ENCODE results near the gene LIPC. TPM values are rescaled to one million over a fixed set of nuclear protein-coding genes. Genes with fewer than 3 reads are reported as not detected.

The LIPC gene
- total and polyA plus RNA-seq, 9 of the 15 experiments (the other 6 are each of a cell fraction or from before 2014, with no cell fraction given), result 0.07 to 0.41 (median 0.11) TPM; not detected in 2

DNA sequence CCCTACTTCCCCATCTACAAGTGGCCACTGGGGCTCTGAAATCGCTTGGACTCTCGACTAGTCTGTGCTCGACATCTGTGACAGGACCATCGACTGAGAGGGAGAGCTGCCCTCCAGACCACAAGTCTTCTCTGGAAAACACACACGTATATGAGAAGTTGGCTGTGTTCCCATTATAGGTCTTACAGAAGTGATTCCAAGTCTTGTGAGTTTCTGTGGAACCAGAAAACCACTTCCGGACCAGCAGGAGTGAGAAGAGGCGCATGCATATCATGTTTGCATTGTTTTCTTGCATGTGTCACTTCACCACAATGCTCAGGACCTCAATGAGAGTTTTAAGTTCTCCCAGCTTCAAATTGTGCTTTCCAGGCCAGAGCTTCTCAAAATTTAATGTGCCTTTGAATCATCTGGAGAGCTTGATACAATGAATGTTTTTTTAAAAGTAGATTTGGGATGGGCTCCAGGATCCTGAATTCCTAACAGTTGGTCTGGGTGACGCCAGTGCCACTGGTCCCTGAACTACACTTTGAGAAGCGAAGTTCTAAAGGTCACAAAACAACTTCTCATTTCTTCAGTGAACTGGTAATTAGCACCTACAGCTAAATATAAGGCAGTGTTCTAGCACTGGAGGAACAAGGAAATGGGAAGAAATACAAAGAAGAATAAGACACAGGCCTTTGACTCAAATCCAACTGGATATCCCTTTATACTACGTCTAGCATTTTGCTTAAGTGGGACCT lies 15.7 kb downstream of the LIPC start:
- ChIA-PET CTCF (ENCODE audit: low intra/inter-chr PET ratio) (no interaction called here), POLR2A (interaction anchor here (0.7 to 1.1 kb wide), 2 partner anchors 10 to 12 kb away, joined by 3 to 5 read pairs; no protein-coding TSS in a partner anchor)
- Histone ChIP-seq H3K9me1 (ENCODE audit: control insufficient read depth, insufficient read depth, low read length) (no peaks in the 10 kb centered on the region), H3K4me2 (ENCODE audit: insufficient read depth, low read length) (no peak overlapping the region), H4K20me1 (replicated peaks; ENCODE audit: control insufficient read depth, insufficient read depth, low read length) (no peaks in the 10 kb centered on the region), H3K27ac (ENCODE audit: extremely low read depth, low read depth, low read length) (no peak overlapping the region), H3K4me1 (replicated peaks in 1 of 2; ENCODE audit: control insufficient read depth in 2 of 2, insufficient read depth in 2 of 2, low read length in 2 of 2) (peaks cover 4 to 5% of the 10 kb centered on the region in 2 experiments; a peak in 4 of 5 replicates), H3K27me3 (ENCODE audit: control insufficient read depth in 2 of 2, insufficient read depth in 2 of 2, low read length in 2 of 2) (no peaks in the 10 kb centered on the region), H3K79me2 (ENCODE audit: control insufficient read depth, insufficient read depth, low read length) (no peaks in the 10 kb centered on the region), H3K9me3 (replicated peaks; ENCODE audit: control insufficient read depth, insufficient read depth, low read depth, low read length) (no peaks in the 10 kb centered on the region), H3K9ac (ENCODE audit: insufficient read depth in 1 of 2, low read depth in 2 of 2, low read length in 2 of 2) (no peak overlapping the region), H2AFZ (ENCODE audit: low read depth, low read length) (peak overlapping the region; percentile 74), H3K36me3 (ENCODE audit: control insufficient read depth, insufficient read depth, low read length) (no peaks in the 10 kb centered on the region), H3K4me3 (no peak overlapping the region)
- no TSS peak for BruUV-seq (replicated peaks)
- in situ Hi-C loops (cut with MboI), result no loop called here
- no peak for ATAC-seq
- intact Hi-C loops (cut with micrococcal nuclease), result no loop called here
- WGBS (ENCODE audit: insufficient coverage, low coverage, missing lambda C conversion rate), result 52% methylated on average over 9 of the region's 10 CpGs
- FAIRE-seq, result peak; percentile 49
- DNase-seq (ENCODE audit: extremely low read depth in 1 of 4, low spot score in 3 of 4), result no peak
- TF ChIP-seq, protein P1, sequence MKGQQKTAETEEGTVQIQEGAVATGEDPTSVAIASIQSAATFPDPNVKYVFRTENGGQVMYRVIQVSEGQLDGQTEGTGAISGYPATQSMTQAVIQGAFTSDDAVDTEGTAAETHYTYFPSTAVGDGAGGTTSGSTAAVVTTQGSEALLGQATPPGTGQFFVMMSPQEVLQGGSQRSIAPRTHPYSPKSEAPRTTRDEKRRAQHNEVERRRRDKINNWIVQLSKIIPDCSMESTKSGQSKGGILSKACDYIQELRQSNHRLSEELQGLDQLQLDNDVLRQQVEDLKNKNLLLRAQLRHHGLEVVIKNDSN (CRISPR knock-in tag; IDR thresholded peaks at IDR 0.05), result no peak
- TF ChIP-seq RNF2 (IDR thresholded peaks at IDR 0.05), result no peak
- TF ChIP-seq, protein P2, sequence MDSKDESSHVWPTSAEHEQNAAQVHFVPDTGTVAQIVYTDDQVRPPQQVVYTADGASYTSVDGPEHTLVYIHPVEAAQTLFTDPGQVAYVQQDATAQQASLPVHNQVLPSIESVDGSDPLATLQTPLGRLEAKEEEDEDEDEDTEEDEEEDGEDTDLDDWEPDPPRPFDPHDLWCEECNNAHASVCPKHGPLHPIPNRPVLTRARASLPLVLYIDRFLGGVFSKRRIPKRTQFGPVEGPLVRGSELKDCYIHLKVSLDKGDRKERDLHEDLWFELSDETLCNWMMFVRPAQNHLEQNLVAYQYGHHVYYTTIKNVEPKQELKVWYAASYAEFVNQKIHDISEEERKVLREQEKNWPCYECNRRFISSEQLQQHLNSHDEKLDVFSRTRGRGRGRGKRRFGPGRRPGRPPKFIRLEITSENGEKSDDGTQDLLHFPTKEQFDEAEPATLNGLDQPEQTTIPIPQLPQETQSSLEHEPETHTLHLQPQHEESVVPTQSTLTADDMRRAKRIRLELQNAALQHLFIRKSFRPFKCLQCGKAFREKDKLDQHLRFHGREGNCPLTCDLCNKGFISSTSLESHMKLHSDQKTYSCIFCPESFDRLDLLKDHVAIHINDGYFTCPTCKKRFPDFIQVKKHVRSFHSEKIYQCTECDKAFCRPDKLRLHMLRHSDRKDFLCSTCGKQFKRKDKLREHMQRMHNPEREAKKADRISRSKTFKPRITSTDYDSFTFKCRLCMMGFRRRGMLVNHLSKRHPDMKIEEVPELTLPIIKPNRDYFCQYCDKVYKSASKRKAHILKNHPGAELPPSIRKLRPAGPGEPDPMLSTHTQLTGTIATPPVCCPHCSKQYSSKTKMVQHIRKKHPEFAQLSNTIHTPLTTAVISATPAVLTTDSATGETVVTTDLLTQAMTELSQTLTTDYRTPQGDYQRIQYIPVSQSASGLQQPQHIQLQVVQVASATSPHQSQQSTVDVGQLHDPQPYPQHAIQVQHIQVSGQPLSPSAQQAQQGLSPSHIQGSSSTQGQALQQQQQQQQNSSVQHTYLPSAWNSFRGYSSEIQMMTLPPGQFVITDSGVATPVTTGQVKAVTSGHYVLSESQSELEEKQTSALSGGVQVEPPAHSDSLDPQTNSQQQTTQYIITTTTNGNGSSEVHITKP (IDR thresholded peaks at IDR 0.05; ENCODE audit: partially characterized antibody), result no peak
- no peak for TF ChIP-seq ZZZ3 (IDR thresholded peaks at IDR 0.05)
- TF ChIP-seq ZNF668 (CRISPR knock-in tag; IDR thresholded peaks at IDR 0.05), result no peak
- no peak for TF ChIP-seq MTA3 (IDR thresholded peaks at IDR 0.05; ENCODE audit: borderline replicate concordance)
- no peak for TF ChIP-seq GATA2 (CRISPR knock-in tag; IDR thresholded peaks at IDR 0.05)
- TF ChIP-seq ZNF589 (CRISPR knock-in tag; IDR thresholded peaks at IDR 0.05; ENCODE audit: low read depth), result no peak
- TF ChIP-seq, protein P3, sequence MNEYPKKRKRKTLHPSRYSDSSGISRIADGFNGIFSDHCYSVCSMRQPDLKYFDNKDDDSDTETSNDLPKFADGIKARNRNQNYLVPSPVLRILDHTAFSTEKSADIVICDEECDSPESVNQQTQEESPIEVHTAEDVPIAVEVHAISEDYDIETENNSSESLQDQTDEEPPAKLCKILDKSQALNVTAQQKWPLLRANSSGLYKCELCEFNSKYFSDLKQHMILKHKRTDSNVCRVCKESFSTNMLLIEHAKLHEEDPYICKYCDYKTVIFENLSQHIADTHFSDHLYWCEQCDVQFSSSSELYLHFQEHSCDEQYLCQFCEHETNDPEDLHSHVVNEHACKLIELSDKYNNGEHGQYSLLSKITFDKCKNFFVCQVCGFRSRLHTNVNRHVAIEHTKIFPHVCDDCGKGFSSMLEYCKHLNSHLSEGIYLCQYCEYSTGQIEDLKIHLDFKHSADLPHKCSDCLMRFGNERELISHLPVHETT (CRISPR knock-in tag; conservative IDR thresholded peaks at IDR 0.05 in 1 of 2, IDR thresholded peaks at IDR 0.05 in 1 of 2), result no peak
- no peak for TF ChIP-seq SAP30 (IDR thresholded peaks at IDR 0.05; ENCODE audit: borderline replicate concordance, insufficient read depth, low read depth, low read length, poor library complexity, severe bottlenecking)
- TF ChIP-seq, protein P4, sequence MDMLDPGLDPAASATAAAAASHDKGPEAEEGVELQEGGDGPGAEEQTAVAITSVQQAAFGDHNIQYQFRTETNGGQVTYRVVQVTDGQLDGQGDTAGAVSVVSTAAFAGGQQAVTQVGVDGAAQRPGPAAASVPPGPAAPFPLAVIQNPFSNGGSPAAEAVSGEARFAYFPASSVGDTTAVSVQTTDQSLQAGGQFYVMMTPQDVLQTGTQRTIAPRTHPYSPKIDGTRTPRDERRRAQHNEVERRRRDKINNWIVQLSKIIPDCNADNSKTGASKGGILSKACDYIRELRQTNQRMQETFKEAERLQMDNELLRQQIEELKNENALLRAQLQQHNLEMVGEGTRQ (CRISPR knock-in tag; IDR thresholded peaks at IDR 0.05), result no peak
- no peak for TF ChIP-seq FOSL1 (tag; conservative IDR thresholded peaks at IDR 0.05)
- TF ChIP-seq, protein P5, sequence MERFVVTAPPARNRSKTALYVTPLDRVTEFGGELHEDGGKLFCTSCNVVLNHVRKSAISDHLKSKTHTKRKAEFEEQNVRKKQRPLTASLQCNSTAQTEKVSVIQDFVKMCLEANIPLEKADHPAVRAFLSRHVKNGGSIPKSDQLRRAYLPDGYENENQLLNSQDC (CRISPR knock-in tag; IDR thresholded peaks at IDR 0.05), result no peak
- TF ChIP-seq ZFPM2 (CRISPR knock-in tag; IDR thresholded peaks at IDR 0.05), result no peak
- peak; percentile 49 for TF ChIP-seq SOX6 (IDR thresholded peaks at IDR 0.05)
